ENCODE results near the gene ATP2B1.

The ATP2B1 gene

DNA sequence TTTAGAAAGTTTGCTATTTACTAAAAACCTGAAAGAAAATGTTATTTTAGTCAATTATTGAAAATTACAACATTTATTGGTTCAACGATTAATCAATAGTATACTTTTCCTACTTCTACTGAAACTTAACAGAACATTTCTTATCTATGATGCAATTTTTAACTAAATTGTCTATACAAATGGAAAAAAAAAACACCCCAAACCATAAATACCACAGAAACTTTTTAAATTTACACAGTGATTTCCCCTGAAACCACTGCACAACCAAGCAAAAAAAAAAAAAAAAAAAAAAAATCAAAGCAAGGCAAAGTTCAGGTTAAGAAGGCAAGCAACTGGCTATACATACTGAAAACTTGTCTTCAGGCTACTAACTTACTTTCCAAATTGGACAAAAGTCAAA is 110.9 kb downstream of the ATP2B1 start:
- DNase-seq (ENCODE audit: low read depth in 1 of 2, low spot score in 1 of 2): no peak

- DNase-seq (ENCODE audit: low read depth in 1 of 2, low spot score in 1 of 2): no peak
Measured at GRCh38 chr12:89597210-89597609, 111.4 kb downstream of the ATP2B1 start.

DNA sequence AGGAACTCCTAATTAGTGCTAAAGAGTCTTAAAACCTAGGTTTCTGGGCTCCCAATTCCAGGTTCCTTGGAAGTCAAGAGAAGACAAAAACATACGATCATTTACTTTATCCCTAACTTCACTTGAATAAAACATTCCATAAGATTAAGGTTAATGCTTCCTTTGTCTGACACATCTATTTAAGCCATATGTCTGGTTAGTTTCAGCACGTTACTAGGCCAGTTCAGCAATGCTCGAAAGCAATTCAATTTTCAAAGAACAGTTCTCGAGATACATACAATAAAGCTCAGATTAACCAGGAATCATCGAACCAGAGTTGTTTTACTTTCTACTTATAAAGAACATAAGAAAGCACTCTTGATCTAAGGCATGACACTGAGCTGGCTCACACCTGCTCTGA is 114.8 kb downstream of the ATP2B1 start:
- DNase-seq (ENCODE audit: low read depth in 1 of 2, low spot score in 1 of 2): no peak

DNA sequence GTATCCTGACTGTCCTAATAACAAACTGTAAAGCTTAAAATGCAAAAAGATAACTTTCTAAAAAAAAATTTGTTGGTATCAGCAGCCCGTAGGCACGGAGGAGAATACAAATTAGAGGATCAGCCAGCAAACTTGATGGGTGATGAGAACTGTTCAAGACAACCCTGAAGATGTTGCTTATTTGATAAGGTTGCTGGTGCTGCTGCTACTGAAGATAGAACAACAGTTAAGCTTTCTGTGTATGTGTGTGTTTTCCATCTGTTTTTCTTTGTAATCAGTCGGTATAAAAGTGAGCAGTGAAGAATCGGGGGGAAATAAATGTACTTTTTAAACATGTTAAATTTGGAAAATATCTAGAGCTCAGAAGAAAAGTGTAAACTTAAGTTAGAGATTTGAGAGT is 115.4 kb downstream of the ATP2B1 start:
- DNase-seq (ENCODE audit: low read depth in 1 of 2, low spot score in 1 of 2): no peak

DNA sequence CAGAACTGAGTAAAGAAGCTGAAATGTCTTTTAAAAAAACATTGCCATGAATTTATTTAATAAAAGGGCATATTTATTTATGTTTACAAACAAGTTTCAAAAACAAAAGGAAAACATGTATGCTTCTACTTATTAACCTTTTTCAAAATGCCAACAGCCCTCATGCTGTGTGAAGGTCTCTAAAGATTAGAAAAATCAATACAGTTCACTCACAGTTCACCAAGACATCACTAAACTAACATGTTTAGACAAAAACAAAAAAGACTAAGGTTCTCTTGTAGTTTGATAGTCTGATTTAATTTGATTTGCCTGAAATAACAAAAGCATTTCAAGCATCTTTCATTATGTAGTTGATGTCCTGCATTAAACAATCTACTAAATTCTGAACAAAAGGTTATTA is 118.9 kb downstream of the ATP2B1 start:
- no peak for DNase-seq (ENCODE audit: low read depth in 1 of 2, low spot score in 1 of 2)

- no peak for DNase-seq (ENCODE audit: low read depth in 1 of 2, low spot score in 1 of 2)
Measured at GRCh38 chr12:89578499-89578898, 130.1 kb downstream of the ATP2B1 start.

DNA sequence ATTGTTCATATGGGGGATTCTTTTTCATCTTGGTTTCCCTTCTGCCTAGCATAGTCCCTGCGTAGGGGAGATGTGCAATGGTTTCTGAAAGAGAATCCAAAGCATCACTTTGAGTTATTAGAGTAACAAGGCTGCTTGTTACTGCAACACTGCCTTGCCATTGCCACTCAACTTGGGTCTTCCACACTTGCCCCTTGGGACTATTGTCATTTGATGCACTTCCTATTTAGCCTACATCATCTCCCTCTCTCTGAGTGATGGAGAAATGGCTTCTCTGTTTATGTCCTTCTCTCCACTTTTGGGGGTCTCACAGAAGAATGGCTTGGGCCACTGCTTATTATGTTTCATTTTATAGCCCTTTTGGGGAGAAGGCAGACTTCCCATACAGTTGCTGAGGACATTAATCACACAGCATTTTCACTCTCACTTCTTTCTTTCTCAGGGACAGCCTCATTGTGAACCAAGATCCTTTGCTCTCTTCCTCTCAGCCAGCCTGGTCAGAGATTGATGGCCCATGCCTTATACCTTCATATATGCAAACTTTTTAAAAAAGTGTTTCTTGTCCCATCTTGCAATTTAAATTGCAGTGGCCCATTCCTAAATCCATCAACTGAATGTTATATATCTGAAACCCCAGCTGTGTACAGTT is 131.9 kb downstream of the ATP2B1 start:
- no peak for DNase-seq (ENCODE audit: low read depth in 1 of 2, low spot score in 1 of 2)

- DNase-seq (ENCODE audit: low read depth in 1 of 2, low spot score in 1 of 2): no peak
Measured at GRCh38 chr12:89575374-89575773, 133.3 kb downstream of the ATP2B1 start.

DNA sequence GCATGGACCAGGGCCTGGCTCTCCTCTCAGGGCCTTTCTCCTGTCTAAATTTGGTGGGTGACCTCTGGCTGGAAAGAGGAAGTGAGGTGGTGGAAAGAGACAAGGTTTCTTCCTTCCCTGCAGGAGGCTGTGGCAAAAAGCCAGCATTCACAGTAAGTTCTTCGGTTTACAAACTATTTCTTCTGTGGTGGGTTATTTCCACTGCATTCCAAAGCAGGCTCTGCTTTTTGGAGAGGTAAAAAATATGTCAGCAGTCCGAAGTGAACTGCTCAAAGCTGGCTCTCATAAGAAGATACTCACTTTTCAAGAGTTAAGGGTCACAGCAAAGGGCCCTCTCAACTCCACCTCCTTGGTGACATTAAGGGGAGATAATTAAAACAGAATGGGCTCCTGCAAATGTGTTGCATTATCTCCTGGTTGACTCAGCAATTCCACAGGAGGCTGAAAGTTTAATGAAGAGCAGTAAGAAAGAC is 133.9 kb downstream of the ATP2B1 start:
- DNase-seq (ENCODE audit: low read depth in 1 of 2, low spot score in 1 of 2): no peak

DNA sequence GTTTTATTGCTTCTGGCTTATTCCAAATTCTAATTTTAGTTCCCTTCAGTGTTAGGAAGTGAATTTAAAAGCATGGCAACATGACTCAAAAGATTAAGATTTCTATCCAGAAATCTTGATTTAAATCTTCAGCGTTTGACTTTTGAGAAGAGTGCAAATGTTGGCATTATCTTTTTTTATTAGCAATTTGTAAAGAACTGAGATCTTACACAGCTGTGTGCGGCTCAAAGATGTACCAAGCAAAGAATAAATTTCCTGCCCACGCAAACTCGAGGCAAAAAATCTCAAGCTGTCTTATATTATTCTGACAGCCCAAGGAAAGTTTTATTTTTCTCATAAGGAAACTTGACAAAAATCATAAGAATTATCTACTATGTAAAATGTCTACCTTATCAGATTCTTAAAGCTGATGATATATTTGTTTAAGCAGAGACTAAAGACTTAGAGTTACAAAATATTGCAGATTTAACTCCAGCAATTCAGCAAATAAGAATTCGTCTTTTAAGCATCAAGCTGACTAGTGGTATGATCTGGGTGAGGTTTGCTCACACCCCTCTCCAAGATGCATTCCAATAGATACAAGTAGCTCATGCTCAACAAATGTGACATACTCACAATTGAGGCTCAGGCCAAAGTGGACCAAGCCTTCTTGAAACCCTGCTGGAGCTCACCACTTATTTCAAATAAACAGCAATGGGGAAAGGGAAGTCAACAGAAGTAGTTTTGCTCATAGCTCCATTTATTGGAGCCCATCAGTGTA is 135.4 kb downstream of the ATP2B1 start:
- no peak for DNase-seq (ENCODE audit: low read depth in 1 of 2, low spot score in 1 of 2)

DNA sequence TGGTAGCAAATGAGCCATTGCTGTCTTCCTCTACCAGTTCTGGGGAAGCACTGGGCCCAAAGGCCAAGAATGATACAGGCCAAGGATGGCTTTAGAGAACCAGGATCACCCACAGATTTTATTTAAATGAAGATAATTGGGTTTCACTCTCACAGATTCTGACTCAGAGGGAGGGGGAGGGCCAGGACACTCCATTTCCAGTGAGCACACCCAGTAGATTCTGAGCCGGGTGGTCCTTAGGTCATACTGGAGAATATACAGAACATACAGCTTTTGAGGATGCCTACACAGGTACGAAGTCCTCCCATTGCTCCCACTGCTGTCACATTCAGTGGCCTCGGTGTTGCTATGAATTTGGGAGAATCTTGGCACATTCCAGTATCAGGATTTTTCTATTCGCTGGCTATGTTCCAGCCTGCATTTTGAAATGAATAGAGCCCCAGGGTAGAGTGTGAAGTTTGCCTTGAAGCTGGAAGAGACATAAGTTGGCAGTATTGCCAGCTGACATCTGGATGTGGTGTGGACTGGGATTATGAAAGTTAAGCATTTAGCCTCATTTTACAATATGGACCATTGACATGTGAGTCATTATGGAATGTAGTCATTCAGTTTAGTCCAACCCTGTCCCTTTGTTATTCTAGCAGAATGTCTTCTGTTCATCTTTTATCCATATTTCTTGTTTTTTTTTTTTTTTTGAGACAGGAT is 137.0 kb downstream of the ATP2B1 start:
- no peak for DNase-seq (ENCODE audit: low read depth in 1 of 2, low spot score in 1 of 2)

GRCh38 chr12:89568484-89568883 is 140.2 kb downstream of the ATP2B1 start:
- no peak for DNase-seq (ENCODE audit: low read depth in 1 of 2, low spot score in 1 of 2)

DNA sequence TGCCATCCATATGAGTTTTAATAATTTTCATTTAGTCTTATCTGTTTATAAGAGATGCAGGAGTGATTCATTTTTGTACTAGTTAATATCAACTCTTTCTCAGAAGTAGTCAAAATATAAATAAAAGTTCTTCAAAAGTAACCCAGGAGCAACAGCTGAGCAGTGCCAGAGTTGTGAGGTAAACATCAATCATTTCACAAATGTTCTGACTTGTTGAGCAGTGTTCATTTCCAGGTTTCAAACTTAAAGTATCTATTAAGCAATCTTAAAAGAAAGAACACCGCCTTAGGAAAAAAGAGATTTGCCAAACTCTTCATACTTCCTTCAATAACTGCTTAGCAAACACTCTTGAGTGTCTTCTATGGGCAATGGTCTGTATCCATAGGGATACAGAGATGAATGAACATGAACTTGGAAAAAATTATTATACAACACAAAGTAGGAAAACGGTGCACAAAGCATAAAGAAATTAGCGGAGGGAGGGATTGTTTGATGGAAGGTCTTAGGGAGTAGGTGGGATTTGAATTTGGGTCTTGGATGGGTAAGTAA is 140.9 kb downstream of the ATP2B1 start:
- DNase-seq (ENCODE audit: low read depth in 1 of 2, low spot score in 1 of 2): no peak

GRCh38 chr12:89566615-89567014 is 142.0 kb downstream of the ATP2B1 start:
- DNase-seq (ENCODE audit: low read depth in 1 of 2, low spot score in 1 of 2): no peak

DNA sequence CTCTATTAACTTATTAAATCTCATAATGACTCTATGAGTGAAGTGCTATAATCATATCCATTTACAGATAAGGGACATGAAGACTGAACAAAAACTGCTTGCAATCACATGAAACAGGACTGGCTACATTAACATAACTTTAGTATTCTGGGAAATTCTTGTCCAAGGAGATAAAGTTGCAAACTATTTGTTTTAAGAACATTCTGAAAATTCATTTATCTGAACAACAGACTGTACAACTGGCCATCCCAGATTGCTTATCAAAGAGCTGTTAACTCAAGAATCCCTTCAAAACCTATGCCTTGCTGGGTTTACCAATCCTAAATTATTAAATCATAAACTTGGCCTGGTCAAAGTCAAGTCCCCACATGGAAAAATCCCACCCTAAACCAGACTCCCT is 143.6 kb downstream of the ATP2B1 start:
- no peak for DNase-seq (ENCODE audit: low read depth in 1 of 2, low spot score in 1 of 2)

- DNase-seq (ENCODE audit: low read depth in 1 of 2, low spot score in 1 of 2): no peak
Measured at GRCh38 chr12:89559753-89560152, 148.9 kb downstream of the ATP2B1 start.

DNA sequence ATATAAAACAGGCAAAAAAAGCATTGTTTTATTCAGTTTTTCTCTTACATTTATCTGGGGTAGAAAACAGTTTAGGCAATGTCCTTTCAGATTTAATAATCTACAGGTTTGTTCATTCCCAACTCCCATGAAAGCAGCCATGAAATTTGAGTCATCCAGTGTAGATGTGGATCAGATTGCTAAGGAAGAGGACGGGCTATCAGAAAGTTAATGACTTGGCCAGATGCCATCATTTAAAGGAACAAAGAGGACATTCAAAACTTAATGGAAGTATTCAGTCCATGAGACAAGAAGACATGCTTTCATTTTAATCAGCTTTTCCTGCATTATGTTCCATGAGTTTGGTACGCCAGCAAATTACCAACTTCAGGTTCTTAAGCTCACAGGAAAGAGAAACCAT is 151.7 kb downstream of the ATP2B1 start:
- DNase-seq (ENCODE audit: low read depth in 1 of 2, low spot score in 1 of 2): no peak

- no peak for DNase-seq (ENCODE audit: low read depth in 1 of 2, low spot score in 1 of 2)
Measured at GRCh38 chr12:89552376-89552775, 156.3 kb downstream of the ATP2B1 start.

- DNase-seq (ENCODE audit: low read depth in 1 of 2, low spot score in 1 of 2): no peak
Measured at GRCh38 chr12:89551747-89552146, 156.9 kb downstream of the ATP2B1 start.

- no peak for DNase-seq (ENCODE audit: low read depth in 1 of 2, low spot score in 1 of 2)
Measured at GRCh38 chr12:89547101-89547500, 161.5 kb downstream of the ATP2B1 start.

GRCh38 chr12:89546151-89546550 is 162.5 kb downstream of the ATP2B1 start:
- no peak for DNase-seq (ENCODE audit: low read depth in 1 of 2, low spot score in 1 of 2)

DNA sequence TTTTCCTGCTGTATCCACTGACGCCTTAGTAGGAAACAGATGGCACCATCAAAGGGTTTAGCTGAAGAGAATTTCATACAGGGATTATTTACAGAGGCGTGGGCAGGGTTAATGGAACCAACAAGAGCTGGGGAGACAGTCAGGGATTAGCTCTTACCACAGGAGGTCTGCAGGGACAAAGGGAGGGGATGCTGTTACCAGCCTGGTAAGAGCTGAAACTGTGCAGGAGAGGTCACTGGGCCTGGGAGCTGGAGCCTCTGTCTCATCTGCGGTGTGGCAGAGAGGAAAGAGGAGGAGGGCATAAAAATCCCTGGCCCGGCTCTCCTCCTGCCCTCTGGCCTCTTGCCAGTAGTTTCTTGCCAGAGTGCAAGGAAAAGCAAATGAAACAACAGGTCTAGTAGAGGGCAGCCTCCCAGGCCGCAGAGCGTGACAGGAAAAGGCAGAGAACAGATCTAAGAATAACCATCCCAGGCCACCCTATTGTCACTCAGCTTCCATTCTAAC is 163.9 kb downstream of the ATP2B1 start:
- no peak for DNase-seq (ENCODE audit: low read depth in 1 of 2, low spot score in 1 of 2)
